DND-41 (cell line): Measurements from ENCODE around the gene TSHZ2.

Experiments used
- ATAC-seq: fragments of 200-7000 bp; cut with Tn5 transposase; 3 replicates; pipeline ENCODE4 v1.9.1; 2021; ENCODE audit warnings: low read depth; ENCODE audit not compliant: insufficient read depth
- DNase-seq: peaks from one replicate; pipeline ENCODE4 v3.0.0-alpha.2; 2020
- H2AFZ ChIP-seq: 2 replicates; pipeline ENCODE4 v1.6.0; 2012; ENCODE audit warnings: low read depth, low read length
- H3K27ac ChIP-seq: 2 replicates; pipeline ENCODE4 v1.5.1; 2012; ENCODE audit warnings: low read length, inconsistent platforms
- H3K27me3 ChIP-seq: fragments of 200-600 bp; sonication (generic); 2 replicates; pipeline ENCODE4 v1.6.0; 2012; ENCODE audit warnings: low read length, mild to moderate bottlenecking, inconsistent platforms; ENCODE audit not compliant: insufficient read depth, poor library complexity
- H3K36me3 ChIP-seq: 2 replicates; pipeline ENCODE4 v1.5.1; 2012; ENCODE audit warnings: low read length, inconsistent platforms; ENCODE audit not compliant: insufficient read depth
- H3K4me1 ChIP-seq: 2 replicates; pipeline ENCODE4 v1.5.1; 2012; ENCODE audit warnings: mild to moderate bottlenecking, low read length; ENCODE audit not compliant: insufficient read depth
- H3K4me2 ChIP-seq: 2 replicates; pipeline ENCODE4 v1.6.0; 2012; ENCODE audit warnings: mild to moderate bottlenecking, moderate library complexity, low read length, inconsistent platforms; ENCODE audit not compliant: insufficient read depth
- H3K4me3 ChIP-seq, 2 experiments: fragments of 200-600 bp in 1 of 2; shearing (Covaris generic) in 1 of 2; 2 replicates each; pipeline ENCODE4 v1.5.1; 2012 to 2016; ENCODE audit warnings: inconsistent platforms in 2 of 2, low read length in 2 of 2, mild to moderate bottlenecking in 2 of 2, low read depth in 1 of 2, moderate library complexity in 1 of 2
- H3K79me2 ChIP-seq: 2 replicates; pipeline ENCODE4 v1.6.0; 2012; ENCODE audit warnings: low read length, inconsistent platforms; ENCODE audit not compliant: insufficient read depth
- H3K9ac ChIP-seq: 2 replicates; pipeline ENCODE4 v1.6.0; 2012; ENCODE audit warnings: low read depth, mild to moderate bottlenecking, inconsistent platforms, low read length, moderate library complexity
- H3K9me3 ChIP-seq: 2 replicates; pipeline ENCODE4 v1.5.1; 2012; ENCODE audit warnings: low read length, moderate library complexity, mild to moderate bottlenecking, inconsistent platforms; ENCODE audit not compliant: insufficient read depth, severe bottlenecking
- H4K20me1 ChIP-seq: 2 replicates; pipeline ENCODE4 v1.6.0; 2012; ENCODE audit warnings: low read length; ENCODE audit not compliant: insufficient read depth
- EZH2 ChIP-seq: IDR thresholded peaks from 3 replicates; pipeline ENCODE4 v1.6.1; 2012; ENCODE audit warnings: borderline replicate concordance, low read depth, mild to moderate bottlenecking, moderate library complexity, low read length, inconsistent platforms; ENCODE audit not compliant: severe bottlenecking
- TF ChIP-seq, protein P1 (sequence below): IDR thresholded peaks from 2 replicates; pipeline ENCODE4 v1.5.1; 2012; ENCODE audit warnings: borderline replicate concordance, low read length, moderate library complexity, mild to moderate bottlenecking; ENCODE audit not compliant: poor library complexity, severe bottlenecking; ENCODE audit errors: extremely low read depth

Gene TSHZ2

DNA sequence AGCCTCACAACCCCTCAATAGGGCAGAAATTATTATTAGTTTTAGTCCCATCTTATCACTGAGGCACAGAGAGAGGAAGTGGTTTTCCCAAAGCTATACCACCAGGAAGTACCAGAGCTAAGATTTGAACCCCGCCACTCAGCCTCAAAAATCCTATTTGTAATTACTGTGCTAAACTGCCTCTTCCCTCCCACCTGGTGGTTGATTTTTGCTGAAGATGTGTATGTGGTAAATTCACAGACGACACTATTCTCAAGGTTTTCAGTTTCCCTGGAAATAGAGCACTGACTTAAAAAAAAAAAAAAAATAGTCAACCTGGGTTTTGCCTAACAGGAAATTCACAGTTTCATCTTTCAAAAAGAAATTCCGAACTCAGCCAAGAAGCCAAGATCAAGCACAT lies 57.9 kb downstream of the TSHZ2 start:
- TF ChIP-seq, protein P1, sequence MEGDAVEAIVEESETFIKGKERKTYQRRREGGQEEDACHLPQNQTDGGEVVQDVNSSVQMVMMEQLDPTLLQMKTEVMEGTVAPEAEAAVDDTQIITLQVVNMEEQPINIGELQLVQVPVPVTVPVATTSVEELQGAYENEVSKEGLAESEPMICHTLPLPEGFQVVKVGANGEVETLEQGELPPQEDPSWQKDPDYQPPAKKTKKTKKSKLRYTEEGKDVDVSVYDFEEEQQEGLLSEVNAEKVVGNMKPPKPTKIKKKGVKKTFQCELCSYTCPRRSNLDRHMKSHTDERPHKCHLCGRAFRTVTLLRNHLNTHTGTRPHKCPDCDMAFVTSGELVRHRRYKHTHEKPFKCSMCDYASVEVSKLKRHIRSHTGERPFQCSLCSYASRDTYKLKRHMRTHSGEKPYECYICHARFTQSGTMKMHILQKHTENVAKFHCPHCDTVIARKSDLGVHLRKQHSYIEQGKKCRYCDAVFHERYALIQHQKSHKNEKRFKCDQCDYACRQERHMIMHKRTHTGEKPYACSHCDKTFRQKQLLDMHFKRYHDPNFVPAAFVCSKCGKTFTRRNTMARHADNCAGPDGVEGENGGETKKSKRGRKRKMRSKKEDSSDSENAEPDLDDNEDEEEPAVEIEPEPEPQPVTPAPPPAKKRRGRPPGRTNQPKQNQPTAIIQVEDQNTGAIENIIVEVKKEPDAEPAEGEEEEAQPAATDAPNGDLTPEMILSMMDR: no peak
- no peak for TF ChIP-seq EZH2
- Histone ChIP-seq H3K4me3 (no peak overlapping the region), H2AFZ (no peak overlapping the region), H3K9ac (no peak overlapping the region), H3K27me3 (peaks cover 2% of the 10 kb centered on the region), H3K36me3 (no peaks in the 10 kb centered on the region), H3K27ac (no peak overlapping the region), H3K9me3 (no peaks in the 10 kb centered on the region), H3K4me1 (no peaks in the 10 kb centered on the region), H4K20me1 (no peaks in the 10 kb centered on the region), H3K4me2 (no peak overlapping the region), H3K79me2 (no peaks in the 10 kb centered on the region)
- DNase-seq: no peak
- no peak for ATAC-seq

DNA sequence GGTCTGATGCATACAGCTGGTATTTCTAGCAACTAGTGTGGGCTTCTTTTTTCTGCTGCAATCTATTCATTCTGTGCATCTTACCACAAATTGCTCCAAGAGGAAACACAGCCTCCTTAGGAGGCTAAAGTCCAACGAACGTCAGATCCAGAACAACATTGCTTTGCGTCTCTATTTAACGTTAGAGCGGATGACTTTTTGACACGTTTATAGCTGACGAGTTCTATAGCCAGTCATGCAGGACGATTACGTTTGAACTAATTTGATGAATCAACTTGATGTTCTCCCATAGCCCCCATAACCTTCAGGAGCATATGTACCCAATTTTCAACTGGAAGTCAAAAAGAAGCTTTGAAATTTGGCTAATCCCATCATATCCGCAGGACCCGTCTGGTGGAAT lies 59.9 kb downstream of the TSHZ2 start:
- no peaks in the 10 kb centered on the region for H3K9me3 ChIP-seq
- H3K4me3 ChIP-seq: no peak overlapping the region
- no peaks in the 10 kb centered on the region for H3K4me1 ChIP-seq
- no peak for DNase-seq
- ATAC-seq: no peak
- no peaks in the 10 kb centered on the region for H3K36me3 ChIP-seq
- H4K20me1 ChIP-seq: no peaks in the 10 kb centered on the region
- H3K27me3 ChIP-seq: peaks cover 3% of the 10 kb centered on the region
- no peaks in the 10 kb centered on the region for H3K79me2 ChIP-seq
- no peak overlapping the region for H3K4me2 ChIP-seq
- TF ChIP-seq, protein P1: no peak
- no peak for TF ChIP-seq EZH2
- no peak overlapping the region for H3K27ac ChIP-seq
- H3K9ac ChIP-seq: no peak overlapping the region
- no peak overlapping the region for H2AFZ ChIP-seq

DNA sequence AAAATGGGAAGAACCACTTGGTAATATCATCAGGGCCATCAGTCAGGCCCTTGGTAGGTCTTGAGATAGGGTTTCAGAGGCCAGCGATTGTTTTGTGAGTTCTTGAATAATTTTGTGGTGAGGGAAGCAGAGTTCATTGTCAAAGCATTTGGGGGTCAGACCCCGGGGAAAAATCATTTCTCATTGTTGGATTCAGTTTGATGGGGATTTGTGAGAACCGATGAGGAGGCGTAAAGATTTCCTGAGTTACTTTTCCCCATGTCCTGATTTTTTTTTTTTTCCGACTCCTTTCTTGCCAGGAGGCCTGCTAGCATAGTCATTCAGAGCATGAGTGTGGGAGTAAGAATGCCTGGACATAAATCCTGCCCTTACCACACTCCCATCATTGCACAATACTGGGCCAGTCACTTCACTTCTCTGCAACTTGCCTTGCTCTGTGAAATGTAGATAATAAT lies 60.3 kb downstream of the TSHZ2 start:
- Histone ChIP-seq H3K27ac (no peak overlapping the region), H3K4me3 (no peak overlapping the region), H2AFZ (no peak overlapping the region), H3K4me1 (no peaks in the 10 kb centered on the region), H4K20me1 (no peaks in the 10 kb centered on the region), H3K36me3 (no peaks in the 10 kb centered on the region), H3K9ac (no peak overlapping the region), H3K9me3 (no peaks in the 10 kb centered on the region), H3K79me2 (no peaks in the 10 kb centered on the region), H3K4me2 (no peak overlapping the region), H3K27me3 (peaks cover 3% of the 10 kb centered on the region)
- no peak for TF ChIP-seq EZH2
- TF ChIP-seq, protein P1: no peak
- DNase-seq (no peak), ATAC-seq (no peak)

DNA sequence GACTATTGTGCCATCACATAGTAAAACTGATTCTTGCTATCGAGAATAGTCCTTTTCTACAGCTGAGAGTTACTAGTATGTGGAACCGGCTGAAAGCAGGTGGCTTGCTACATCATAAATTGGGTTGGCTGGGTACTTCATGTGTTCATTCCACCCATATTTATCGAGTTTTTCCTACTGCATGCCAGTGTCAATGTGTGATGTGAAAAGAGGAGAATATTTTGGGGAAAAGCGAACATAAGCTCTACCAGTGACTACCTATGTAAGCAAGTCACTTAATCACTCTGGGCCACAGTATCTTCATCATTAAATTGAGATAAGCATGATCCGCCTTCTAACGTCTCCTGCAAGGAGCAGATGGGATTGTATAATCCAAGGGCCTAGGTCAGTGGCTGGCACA lies 61.0 kb downstream of the TSHZ2 start:
- Histone ChIP-seq H3K9me3 (no peaks in the 10 kb centered on the region), H3K4me1 (no peaks in the 10 kb centered on the region), H4K20me1 (no peaks in the 10 kb centered on the region), H2AFZ (no peak overlapping the region), H3K36me3 (no peaks in the 10 kb centered on the region), H3K4me2 (no peak overlapping the region), H3K27me3 (peaks cover 3% of the 10 kb centered on the region), H3K79me2 (no peaks in the 10 kb centered on the region), H3K27ac (no peak overlapping the region), H3K9ac (no peak overlapping the region), H3K4me3 (no peak overlapping the region)
- DNase-seq (no peak), ATAC-seq (no peak)
- TF ChIP-seq, protein P1: no peak
- no peak for TF ChIP-seq EZH2
